PC-3 (cell line): Measurements from ENCODE around the gene RXRA. TPM values are rescaled to one million over a fixed set of nuclear protein-coding genes. Genes with fewer than 3 reads are reported as not detected.

Experiments
- ATAC-seq: fragments of 200-7000 bp; cut with Tn5 transposase; 2 replicates; pipeline ENCODE4 v1.9.1; 2020; ENCODE audit warnings: mild to moderate bottlenecking, moderate library complexity
- BruUV-seq: library from RNA; stranded (reverse); fragments of 400-500 nt; replicated peaks from 2 replicates; lab custom pipeline; 2021; lab: Mats Ljungman, UMichigan
- CTCF ChIA-PET: fragments of 300-600 bp; sonication (Branson Sonifier 250); formaldehyde crosslinking; loops from one replicate; lab custom pipeline; 2022; ENCODE audit warnings: antibody characterized with exemption; lab: Charles Lee
- POLR2A ChIA-PET: fragments of 300-600 bp; sonication (Branson Sonifier 250); formaldehyde crosslinking; loops from one replicate; lab custom pipeline; 2022; ENCODE audit warnings: antibody characterized with exemption; ENCODE audit not compliant: unreplicated experiment; lab: Charles Lee
- DNase-seq: peaks from one replicate; pipeline ENCODE4 v3.0.0-alpha.2; 2015
- H2AFZ ChIP-seq: fragments of 300-600 bp; sonication (generic); 2 replicates; pipeline ENCODE4 v1.6.0; 2016; ENCODE audit warnings: antibody characterized with exemption, low read length
- H3F3A ChIP-seq: fragments of 300-600 bp; sonication (generic); one replicate; pipeline ENCODE4 v1.6.0; 2017; ENCODE audit warnings: antibody characterized with exemption, low read length, control low read depth, mild to moderate bottlenecking; ENCODE audit not compliant: unreplicated experiment
- H3K27ac ChIP-seq: fragments of 300-600 bp; sonication (generic); 2 replicates; pipeline ENCODE4 v1.5.1; 2016; ENCODE audit warnings: mild to moderate bottlenecking, low read length
- H3K27me3 ChIP-seq: fragments of 300-600 bp; sonication (generic); 2 replicates; pipeline ENCODE4 v1.6.1; 2016; ENCODE audit warnings: low read length, mixed read lengths
- H3K36me3 ChIP-seq: fragments of 300-600 bp; sonication (generic); 2 replicates; pipeline ENCODE4 v1.6.1; 2016; ENCODE audit warnings: low read depth, mixed run types, low read length, mixed read lengths
- H3K4me1 ChIP-seq: fragments of 300-600 bp; sonication (generic); 2 replicates; pipeline ENCODE4 v1.5.1; 2016; ENCODE audit warnings: low read length; ENCODE audit not compliant: insufficient read depth
- H3K4me2 ChIP-seq: fragments of 300-600 bp; sonication (generic); 2 replicates; pipeline ENCODE4 v1.6.0; 2016; ENCODE audit warnings: low read length
- H3K4me3 ChIP-seq: fragments of 300-600 bp; sonication (generic); 2 replicates; pipeline ENCODE4 v1.5.1; 2016; ENCODE audit warnings: mild to moderate bottlenecking, low read length, mixed read lengths
- H3K79me2 ChIP-seq: fragments of 300-600 bp; sonication (generic); 2 replicates; pipeline ENCODE4 v1.6.1; 2017; ENCODE audit warnings: low read length, mixed read lengths
- H3K9ac ChIP-seq: fragments of 300-600 bp; sonication (generic); 2 replicates; pipeline ENCODE4 v1.6.0; 2016; ENCODE audit warnings: mild to moderate bottlenecking, low read length
- H3K9me2 ChIP-seq: fragments of 300-600 bp; sonication (generic); replicated peaks from 2 replicates; pipeline ENCODE4 v1.6.1; 2016; ENCODE audit warnings: mixed run types, low read length, mixed read lengths
- H3K9me3 ChIP-seq: fragments of 300-600 bp; sonication (generic); 2 replicates; pipeline ENCODE4 v1.6.1; 2016; ENCODE audit warnings: low read length, mixed read lengths
- H4K20me1 ChIP-seq: fragments of 300-600 bp; sonication (generic); 2 replicates; pipeline ENCODE4 v1.6.1; 2016; ENCODE audit warnings: low read length, mixed read lengths
- CTCF ChIP-seq: fragments of 300-600 bp; sonication (generic); conservative IDR thresholded peaks from 2 replicates; pipeline ENCODE4 v1.5.1; 2017; ENCODE audit warnings: antibody characterized with exemption, low read depth, mild to moderate bottlenecking, low read length
- EZH2 ChIP-seq: fragments of 300-600 bp; sonication (generic); IDR thresholded peaks from one replicate; pipeline ENCODE4 v1.6.1; 2017; ENCODE audit warnings: antibody characterized with exemption, mild to moderate bottlenecking, low read length; ENCODE audit not compliant: unreplicated experiment
- EZH2phosphoT487 ChIP-seq: fragments of 300-600 bp; sonication (generic); IDR thresholded peaks from 2 replicates; pipeline ENCODE4 v1.6.1; 2018; ENCODE audit warnings: mild to moderate bottlenecking, antibody characterized with exemption, low read length, borderline replicate concordance
- intact Hi-C: fragments of 100-400 bp; cut with micrococcal nuclease; formaldehyde crosslinking; loops from 2 replicates; pipeline ENCODE4 v1.9.0; 2023
- total RNA-seq: library from RNA; depleted of rRNA; stranded (reverse); fragments of >200 nt; gene quantifications from 2 replicates; pipeline ENCODE4 v1.2.3, GENCODE V29; 2014

RXRA gene
- total RNA-seq, 1 experiment from 2014 or later: 17.5 TPM

GRCh38 chr9:134399435-134400056 is 73.3 kb downstream of the RXRA start:
- Histone ChIP-seq H3K9me2 (no peaks in the 10 kb centered on the region), H3K9ac (no peak overlapping the region), H3K27ac (no peak overlapping the region), H3K4me2 (no peak overlapping the region), H3F3A (no peaks in the 10 kb centered on the region), H3K9me3 (0 out of 2 replicates have a peak, but pooled peaks cover 3% of the 10 kb centered on the region), H3K79me2 (peaks cover 15% of the 10 kb centered on the region; the same call in 1 of the 2 replicates), H3K27me3 (no peaks in the 10 kb centered on the region), H3K4me3 (no peak overlapping the region), H3K4me1 (no peaks in the 10 kb centered on the region), H2AFZ (no peak overlapping the region), H3K36me3 (no peaks in the 10 kb centered on the region), H4K20me1 (no peaks in the 10 kb centered on the region)
- DNase-seq: peak; percentile 57
- peak; percentile 33; the same call in 1 of the 2 replicates for ATAC-seq
- BruUV-seq: no TSS peak
- intact Hi-C loops: no loop called here
- POLR2A ChIA-PET: no interaction called here
- TF ChIP-seq EZH2phosphoT487 (no peak), EZH2 (no peak), CTCF (peak; percentile 73)
- CTCF ChIA-PET: no interaction called here

- Histone ChIP-seq H3K9me3 (0 out of 2 replicates have a peak, but pooled peaks cover 3% of the 10 kb centered on the region), H3K4me1 (no peaks in the 10 kb centered on the region), H3K36me3 (no peaks in the 10 kb centered on the region), H3K9me2 (no peaks in the 10 kb centered on the region), H3K4me3 (no peak overlapping the region), H3K27ac (no peak overlapping the region), H3K27me3 (no peaks in the 10 kb centered on the region), H3K9ac (no peak overlapping the region), H2AFZ (no peak overlapping the region), H3K79me2 (peaks cover 15% of the 10 kb centered on the region; the same call in 1 of the 2 replicates), H3K4me2 (no peak overlapping the region), H4K20me1 (no peaks in the 10 kb centered on the region), H3F3A (no peaks in the 10 kb centered on the region)
- BruUV-seq: no TSS peak
- CTCF ChIA-PET: no interaction called here
- DNase-seq (no peak), ATAC-seq (no peak)
- POLR2A ChIA-PET: no interaction called here
- TF ChIP-seq EZH2 (no peak), EZH2phosphoT487 (no peak), CTCF (no peak)
- intact Hi-C loops: no loop called here
These were observed 74.0 kb downstream of the RXRA start for GRCh38 chr9:134400283-134400682.

GRCh38 chr9:134401391-134401790 is 75.1 kb downstream of the RXRA start:
- BruUV-seq: no TSS peak
- CTCF ChIA-PET: no interaction called here
- no peaks in the 10 kb centered on the region for H3K27me3 ChIP-seq
- DNase-seq (no peak), ATAC-seq (no peak)
- H3K9me2 ChIP-seq: no peaks in the 10 kb centered on the region
- intact Hi-C loops: no loop called here
- H3K4me1 ChIP-seq: peaks cover 1% of the 10 kb centered on the region
- H4K20me1 ChIP-seq: no peaks in the 10 kb centered on the region
- POLR2A ChIA-PET: no interaction called here
- H3F3A ChIP-seq: no peaks in the 10 kb centered on the region
- peaks cover 15% of the 10 kb centered on the region; the same call in 1 of the 2 replicates for H3K79me2 ChIP-seq
- no peak overlapping the region for H3K27ac ChIP-seq
- H2AFZ ChIP-seq: no peak overlapping the region
- TF ChIP-seq EZH2phosphoT487 (no peak), CTCF (no peak), EZH2 (no peak)
- H3K9ac ChIP-seq: no peak overlapping the region
- H3K4me3 ChIP-seq: no peak overlapping the region
- 0 out of 2 replicates have a peak, but pooled peaks cover 3% of the 10 kb centered on the region for H3K9me3 ChIP-seq
- H3K36me3 ChIP-seq: no peaks in the 10 kb centered on the region
- no peak overlapping the region for H3K4me2 ChIP-seq
